ENCODE results near the gene OR6C68. TPM values are rescaled to one million over a fixed set of nuclear protein-coding genes. Genes with fewer than 3 reads are reported as not detected.

Gene OR6C68
- total RNA-seq, 1 experiment from 2014 or later, result not detected

DNA sequence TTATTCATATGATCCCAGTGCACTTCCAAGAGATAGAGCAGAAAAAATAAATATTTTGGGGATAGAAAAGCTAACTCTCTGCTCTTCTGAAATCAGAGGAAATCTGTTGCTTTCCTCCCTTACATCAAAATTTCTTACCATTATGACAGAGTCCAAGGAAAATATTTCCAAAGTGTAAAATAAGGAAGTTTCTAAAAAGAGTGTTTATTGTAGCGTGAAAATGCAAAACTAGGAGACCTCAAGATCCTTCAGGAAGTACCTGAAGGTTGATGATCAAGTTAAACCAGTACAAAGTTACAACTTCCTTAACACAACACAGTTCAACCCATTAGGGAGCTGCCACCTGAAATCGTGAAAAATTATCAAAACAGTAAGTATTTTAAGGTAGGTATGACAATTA, 48.4 kb upstream of the OR6C68 start, which contains the start of gene OR6C2:
Gene OR6C2, plus strand, starts transcription at position 301 of the 400 bp plus-strand sequence. CDS start 8,138 bp downstream, outside the sequence.
- DNase-seq (ENCODE audit: low read depth, low spot score) (no peak), ATAC-seq (no peak)
- TF ChIP-seq SRF (IDR thresholded peaks at IDR 0.05; ENCODE audit: low read depth) (no peak), CBX3 (IDR thresholded peaks at IDR 0.05; ENCODE audit: low read depth) (no peak), EGR1 (IDR thresholded peaks at IDR 0.05; ENCODE audit: low read depth) (no peak), POLR2AphosphoS5 (IDR thresholded peaks at IDR 0.05; ENCODE audit: low read depth, low read length) (no peak), SP1 (IDR thresholded peaks at IDR 0.05; ENCODE audit: low read depth) (no peak), TCF7L2 (IDR thresholded peaks at IDR 0.05; ENCODE audit: borderline replicate concordance, extremely low read depth, insufficient read depth, insufficient read length) (no peak), JUND (IDR thresholded peaks at IDR 0.05) (no peak), ATF3 (IDR thresholded peaks at IDR 0.05) (no peak), REST (IDR thresholded peaks at IDR 0.05; ENCODE audit: low read depth) (no peak), RAD21 (IDR thresholded peaks at IDR 0.05; ENCODE audit: low read depth) (no peak), ZFX (IDR thresholded peaks at IDR 0.05) (no peak), ZBTB33 (IDR thresholded peaks at IDR 0.05; ENCODE audit: extremely low read depth, insufficient replicate concordance, low read length) (no peak), SIN3A (IDR thresholded peaks at IDR 0.05; ENCODE audit: low read depth) (no peak), CEBPB (IDR thresholded peaks at IDR 0.05; ENCODE audit: low read depth) (no peak), EZH2 (IDR thresholded peaks at IDR 0.05) (no peak)
- TF ChIP-seq, protein P1, sequence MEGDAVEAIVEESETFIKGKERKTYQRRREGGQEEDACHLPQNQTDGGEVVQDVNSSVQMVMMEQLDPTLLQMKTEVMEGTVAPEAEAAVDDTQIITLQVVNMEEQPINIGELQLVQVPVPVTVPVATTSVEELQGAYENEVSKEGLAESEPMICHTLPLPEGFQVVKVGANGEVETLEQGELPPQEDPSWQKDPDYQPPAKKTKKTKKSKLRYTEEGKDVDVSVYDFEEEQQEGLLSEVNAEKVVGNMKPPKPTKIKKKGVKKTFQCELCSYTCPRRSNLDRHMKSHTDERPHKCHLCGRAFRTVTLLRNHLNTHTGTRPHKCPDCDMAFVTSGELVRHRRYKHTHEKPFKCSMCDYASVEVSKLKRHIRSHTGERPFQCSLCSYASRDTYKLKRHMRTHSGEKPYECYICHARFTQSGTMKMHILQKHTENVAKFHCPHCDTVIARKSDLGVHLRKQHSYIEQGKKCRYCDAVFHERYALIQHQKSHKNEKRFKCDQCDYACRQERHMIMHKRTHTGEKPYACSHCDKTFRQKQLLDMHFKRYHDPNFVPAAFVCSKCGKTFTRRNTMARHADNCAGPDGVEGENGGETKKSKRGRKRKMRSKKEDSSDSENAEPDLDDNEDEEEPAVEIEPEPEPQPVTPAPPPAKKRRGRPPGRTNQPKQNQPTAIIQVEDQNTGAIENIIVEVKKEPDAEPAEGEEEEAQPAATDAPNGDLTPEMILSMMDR (IDR thresholded peaks at IDR 0.05 in 2 of 3, conservative IDR thresholded peaks at IDR 0.05 in 1 of 3; ENCODE audit: borderline replicate concordance in 1 of 3, insufficient read depth in 1 of 3, low read depth in 2 of 3, low read length in 2 of 3), result no peak
- H3K27me3 ChIP-seq (ENCODE audit: insufficient read depth, low read length), result peaks cover 15% of the 10 kb centered on the region; the same call in 1 of the 2 replicates
- H3K4me2 ChIP-seq (ENCODE audit: low read length), result no peak within 1 kb of the TSS
- H3K79me2 ChIP-seq (ENCODE audit: insufficient read depth, low read length), result no peaks in the 10 kb centered on the region
- ChIA-PET CTCF (no interaction called here), RAD21 (ENCODE audit: low non-redundant PET in 1 of 2, low total read pairs in 2 of 2, uncharacterized antibody in 2 of 2, unreplicated experiment in 2 of 2) (no interaction called here), POLR2A (no interaction called here)
- no peak within 1 kb of the TSS for H3K27ac ChIP-seq (ENCODE audit: low read depth, low read length)
- no peak within 1 kb of the TSS for H3K4me3 ChIP-seq (replicated peaks in 1 of 2; ENCODE audit: low read depth in 1 of 2, low read length in 2 of 2)
- no peaks in the 10 kb centered on the region for H3K4me1 ChIP-seq (ENCODE audit: control insufficient read depth in 1 of 2, insufficient read depth in 2 of 2, low read length in 2 of 2)
- BruUV-seq (replicated peaks), result no TSS peak
- no peaks in the 10 kb centered on the region for H4K20me1 ChIP-seq (ENCODE audit: insufficient read depth)
- H3K9ac ChIP-seq (ENCODE audit: low read length), result no peak within 1 kb of the TSS
- intact Hi-C loops (cut with micrococcal nuclease), result no loop called here
- H3K36me3 ChIP-seq (ENCODE audit: control insufficient read depth in 1 of 2, insufficient read depth in 2 of 2, low read length in 2 of 2), result no peaks in the 10 kb centered on the region
- H3K9me2 ChIP-seq (ENCODE audit: insufficient read depth), result no peaks in the 10 kb centered on the region
- H2AFZ ChIP-seq (ENCODE audit: low read depth, low read length, poor library complexity, severe bottlenecking), result no peak within 1 kb of the TSS
- H3K9me3 ChIP-seq (ENCODE audit: control insufficient read depth in 1 of 2, insufficient read depth in 1 of 2, low read depth in 1 of 2, low read length in 2 of 2), result no peaks in the 10 kb centered on the region
